DMS79 (cell line): ENCODE measurements around the gene OSBPL5.
"Not testable (repeated sequence)": the region's sequence is repeated elsewhere in the genome, so short reads cannot be mapped to it uniquely, and the experiment has no call there.

ENCODE experiments used
- DNase-seq: peaks from one replicate; lab custom pipeline; 2025; lab: John Stamatoyannopoulos, UW

Gene OSBPL5

GRCh38 chr11:3121416-3121815 lies 43.7 kb downstream of the OSBPL5 start:
- no peak for DNase-seq

GRCh38 chr11:3120071-3120792 lies 44.9 kb downstream of the OSBPL5 start:
- DNase-seq = no peak

GRCh38 chr11:3119141-3119821 lies 45.8 kb downstream of the OSBPL5 start:
- DNase-seq = no peak

GRCh38 chr11:3115321-3115720 lies 49.8 kb downstream of the OSBPL5 start:
- no peak for DNase-seq

- not testable (repeated sequence) for DNase-seq
Observed at GRCh38 chr11:3113661-3114060, 51.4 kb downstream of the OSBPL5 start.

DNA sequence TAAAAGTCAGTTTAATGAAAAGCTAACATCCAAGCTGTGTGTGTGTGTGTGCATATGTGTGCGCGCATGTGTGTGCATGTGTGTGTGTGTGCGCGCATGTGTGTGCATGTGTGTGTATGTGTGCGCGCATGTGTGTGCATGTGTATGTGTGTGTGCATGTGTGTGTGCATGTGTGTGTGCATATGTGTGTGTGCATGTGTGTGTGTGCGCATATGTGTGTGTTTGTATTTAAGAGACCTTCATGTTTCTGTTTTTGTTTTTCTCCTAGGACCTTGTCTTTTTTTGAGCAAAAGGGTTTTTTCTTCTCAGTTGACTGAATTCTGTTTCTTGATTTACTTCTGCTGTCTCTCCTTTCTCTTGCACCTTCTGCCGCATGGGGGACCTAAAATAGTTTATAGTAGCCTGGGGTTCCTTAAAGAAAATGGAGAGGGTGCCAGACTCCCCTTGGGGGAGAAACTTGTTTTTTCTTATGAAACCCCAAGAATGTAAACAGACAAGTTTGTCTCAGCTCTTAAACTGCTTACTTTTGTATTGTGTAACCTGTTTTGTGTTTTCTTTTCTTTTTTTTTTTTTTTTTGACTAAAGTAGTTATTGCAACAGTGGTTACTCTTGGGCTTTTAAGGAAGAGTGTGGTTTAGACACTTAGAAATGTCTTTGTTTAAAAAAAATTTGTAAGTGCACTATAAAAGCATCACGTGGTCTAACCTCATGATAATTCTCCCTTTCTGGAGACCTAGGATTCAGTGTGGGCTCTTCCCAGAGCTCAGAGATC lies 53.0 kb downstream of the OSBPL5 start:
- no peak for DNase-seq

- no peak for DNase-seq
Observed at GRCh38 chr11:3111466-3111865, 53.6 kb downstream of the OSBPL5 start.

GRCh38 chr11:3109921-3110706 lies 55.0 kb downstream of the OSBPL5 start:
- DNase-seq = no peak

DNA sequence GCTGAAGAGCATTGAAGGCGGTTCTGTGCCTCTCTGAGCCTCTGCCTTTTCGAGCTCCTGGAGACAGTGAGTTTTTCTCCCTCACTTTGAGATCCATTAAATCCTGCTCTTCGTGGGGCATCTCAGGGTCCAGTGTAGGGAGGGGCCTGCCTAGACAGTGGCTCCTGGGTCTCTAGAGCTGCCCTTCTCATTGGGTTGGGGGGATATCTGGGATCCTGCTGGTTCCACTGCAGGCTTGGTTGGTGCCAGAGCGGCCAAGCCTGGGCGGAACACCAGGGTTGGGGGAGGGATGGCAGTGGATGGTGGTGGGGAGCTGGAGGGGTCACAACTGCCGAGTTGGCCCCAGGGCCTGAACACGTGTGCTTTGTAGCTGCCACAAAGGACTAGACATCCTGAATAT lies 55.7 kb downstream of the OSBPL5 start:
- no peak for DNase-seq

DNA sequence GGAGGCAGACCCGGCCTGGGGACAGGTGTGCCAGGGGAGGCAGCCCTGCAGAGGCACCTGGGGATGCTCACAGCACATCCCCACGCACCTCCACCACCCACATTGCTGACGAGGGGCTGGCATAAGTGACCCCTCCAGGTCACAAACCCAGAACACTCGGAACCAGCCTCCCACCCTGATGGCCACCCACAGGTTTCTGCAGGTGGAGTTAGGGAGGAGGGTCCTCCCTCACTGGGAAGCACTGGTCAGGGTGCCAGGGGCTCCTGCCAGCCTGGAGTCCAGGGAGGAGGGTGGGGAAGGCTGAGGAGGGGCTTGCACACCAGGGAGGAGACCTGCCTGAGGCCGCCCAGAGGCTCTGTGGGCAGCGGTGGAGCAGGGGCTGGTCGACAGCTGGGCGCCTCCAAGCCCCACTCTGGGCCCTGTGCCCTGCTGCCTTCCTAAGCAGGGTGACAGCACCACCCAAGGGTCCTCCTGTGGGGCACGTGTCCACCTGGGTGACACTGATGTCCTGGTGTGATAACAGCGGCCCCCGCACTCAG lies 56.9 kb downstream of the OSBPL5 start:
- no peak for DNase-seq

DNA sequence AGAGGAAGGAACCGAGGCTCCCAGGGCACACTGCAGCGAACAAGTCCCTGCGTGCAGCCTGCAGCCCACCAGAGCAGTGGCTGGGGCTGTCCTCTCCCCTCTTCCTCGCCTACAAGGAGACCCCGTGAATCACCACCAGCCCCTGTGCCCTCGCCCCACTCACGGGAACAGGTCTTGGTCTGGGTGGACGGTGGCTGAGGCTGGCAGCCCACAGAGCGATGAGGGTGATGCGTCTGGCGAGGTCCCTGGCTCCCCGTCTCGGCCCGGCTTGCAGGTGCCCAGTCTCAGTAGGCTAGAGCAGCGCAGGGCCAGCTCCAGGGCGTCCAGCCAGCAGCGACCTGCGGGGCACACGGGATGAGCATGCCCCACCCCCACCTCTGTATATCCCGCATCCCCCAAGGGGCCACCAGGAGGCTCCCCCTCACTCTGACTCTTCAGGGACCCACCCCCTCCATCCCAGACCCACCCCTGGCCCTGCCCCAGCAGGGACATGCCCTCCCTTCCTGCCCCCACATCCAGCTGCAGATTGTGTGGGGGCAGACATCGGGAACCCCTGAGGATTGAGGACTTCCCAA lies 57.4 kb downstream of the OSBPL5 start:
- DNase-seq = no peak

GRCh38 chr11:3106736-3107524 lies 58.2 kb downstream of the OSBPL5 start:
- no peak for DNase-seq

- no peak for DNase-seq
Observed at GRCh38 chr11:3105791-3106735, 59.0 kb downstream of the OSBPL5 start.

- no peak for DNase-seq
Observed at GRCh38 chr11:3104961-3105790, 59.9 kb downstream of the OSBPL5 start.

- no peak for DNase-seq
Observed at GRCh38 chr11:3104051-3104714, 60.9 kb downstream of the OSBPL5 start.

- no peak for DNase-seq
Observed at GRCh38 chr11:3103076-3103475, 62.0 kb downstream of the OSBPL5 start.

- DNase-seq = no peak
Observed at GRCh38 chr11:3102641-3102921, 62.5 kb downstream of the OSBPL5 start.

GRCh38 chr11:3101921-3102640 lies 63.0 kb downstream of the OSBPL5 start:
- no peak for DNase-seq
